IMR-90 (cell line): ENCODE data around the gene NPRL2. TPM values are rescaled to one million over a fixed set of nuclear protein-coding genes. Genes with fewer than 3 reads are reported as not detected.

Experiments
- ATAC-seq: fragments of 200-7000 bp; cut with Tn5 transposase; 2 replicates; pipeline ENCODE4 v1.9.1; 2020; ENCODE audit warnings: low read depth, mild to moderate bottlenecking, moderate library complexity
- BruUV-seq: library from RNA; stranded (reverse); fragments of 400-500 nt; replicated peaks from 2 replicates; lab custom pipeline; 2021; lab: Mats Ljungman, UMichigan
- CTCF ChIA-PET: fragments of 300-600 bp; formaldehyde crosslinking; extraction: SDS; loops from one replicate; lab custom pipeline; 2021; ENCODE audit warnings: antibody characterized with exemption; lab: Yijun Ruan, JAX
- POLR2A ChIA-PET: fragments of 300-600 bp; sonication (Branson Sonifier 250); formaldehyde crosslinking; loops from one replicate; lab custom pipeline; 2022; ENCODE audit warnings: antibody characterized with exemption; ENCODE audit not compliant: unreplicated experiment; lab: Charles Lee
- DNase-seq: peaks from one replicate; pipeline ENCODE4 v3.0.0; 2013
- H2AFZ ChIP-seq: replicated peaks from 2 replicates; pipeline ENCODE3; 2013; ENCODE audit warnings: low read length, mild to moderate bottlenecking; ENCODE audit not compliant: poor library complexity
- H2AK5ac ChIP-seq: 2 replicates; pipeline ENCODE4 v1.6.1; 2013; ENCODE audit warnings: low read depth, low read length, inconsistent platforms
- H2AK9ac ChIP-seq: replicated peaks from 2 replicates; pipeline ENCODE3; 2013; ENCODE audit warnings: mild to moderate bottlenecking, low read depth, low read length, moderate library complexity; ENCODE audit not compliant: poor library complexity
- H2BK120ac ChIP-seq: 2 replicates; pipeline ENCODE4 v1.6.1; 2013; ENCODE audit warnings: low read depth, low read length, inconsistent platforms
- H2BK15ac ChIP-seq: 3 replicates; pipeline ENCODE4 v1.6.1; 2013; ENCODE audit warnings: low read depth, low read length, inconsistent platforms
- H2BK20ac ChIP-seq: 2 replicates; pipeline ENCODE4 v1.6.1; 2013; ENCODE audit warnings: low read depth, mild to moderate bottlenecking, inconsistent platforms, low read length, moderate library complexity
- H2BK5ac ChIP-seq: 2 replicates; pipeline ENCODE4 v1.6.1; 2013; ENCODE audit warnings: mild to moderate bottlenecking, low read depth, low read length, inconsistent platforms; ENCODE audit not compliant: poor library complexity, severe bottlenecking
- H3K14ac ChIP-seq: replicated peaks from 2 replicates; pipeline ENCODE4 v1.6.1; 2013; ENCODE audit warnings: low read depth, low read length, inconsistent platforms
- H3K18ac ChIP-seq: 2 replicates; pipeline ENCODE4 v1.6.1; 2013; ENCODE audit warnings: low read depth, low read length, control low read depth
- H3K23ac ChIP-seq: 2 replicates; pipeline ENCODE4 v1.6.1; 2013; ENCODE audit warnings: low read depth, low read length, inconsistent platforms
- H3K27ac ChIP-seq: 2 replicates; pipeline ENCODE4 v1.5.1; 2013; ENCODE audit warnings: mild to moderate bottlenecking, control low read depth, low read length; ENCODE audit not compliant: insufficient read depth
- H3K27me3 ChIP-seq: 2 replicates; pipeline ENCODE4 v1.6.1; 2013; ENCODE audit warnings: low read length; ENCODE audit not compliant: control insufficient read depth, insufficient read depth
- H3K36me3 ChIP-seq: 2 replicates; pipeline ENCODE4 v1.6.1; 2013; ENCODE audit warnings: low read length, mixed read lengths; ENCODE audit not compliant: control insufficient read depth, insufficient read depth
- H3K4ac ChIP-seq: 2 replicates; pipeline ENCODE4 v1.6.1; 2013; ENCODE audit warnings: low read depth, low read length, inconsistent platforms
- H3K4me1 ChIP-seq: 2 replicates; pipeline ENCODE4 v1.6.1; 2013; ENCODE audit warnings: low read length, mixed read lengths; ENCODE audit not compliant: control insufficient read depth, insufficient read depth
- H3K4me2 ChIP-seq: 2 replicates; pipeline ENCODE4 v1.6.1; 2013; ENCODE audit warnings: low read depth, mild to moderate bottlenecking, control low read depth, low read length, moderate library complexity
- H3K4me3 ChIP-seq: 2 replicates; pipeline ENCODE4 v1.5.1; 2013; ENCODE audit warnings: low read depth, mild to moderate bottlenecking, control low read depth, low read length, moderate library complexity; ENCODE audit not compliant: insufficient read depth
- H3K56ac ChIP-seq: 2 replicates; pipeline ENCODE4 v1.6.1; 2013; ENCODE audit warnings: low read length, inconsistent platforms; ENCODE audit not compliant: insufficient read depth; ENCODE audit errors: extremely low read depth
- H3K79me1 ChIP-seq, 2 experiments: 2 replicates each; pipeline ENCODE4 v1.6.1; 2013; ENCODE audit warnings: low read length in 2 of 2, inconsistent platforms in 1 of 2, low read depth in 1 of 2
- H3K9ac ChIP-seq: 2 replicates; pipeline ENCODE4 v1.6.1; 2013; ENCODE audit warnings: low read depth, low read length, control low read depth
- H3K9me1 ChIP-seq: 2 replicates; pipeline ENCODE4 v1.6.1; 2013; ENCODE audit warnings: low read length, inconsistent platforms; ENCODE audit not compliant: insufficient read depth
- H3K9me3 ChIP-seq: 2 replicates; pipeline ENCODE4 v1.6.1; 2013; ENCODE audit warnings: low read length; ENCODE audit not compliant: control insufficient read depth, insufficient read depth
- H4K20me1 ChIP-seq: 2 replicates; pipeline ENCODE4 v1.6.1; 2013; ENCODE audit warnings: low read length, inconsistent platforms; ENCODE audit not compliant: insufficient read depth
- H4K5ac ChIP-seq: 2 replicates; pipeline ENCODE4 v1.6.1; 2013; ENCODE audit warnings: mild to moderate bottlenecking, low read depth, low read length, control low read depth
- H4K8ac ChIP-seq, 2 experiments: 2 replicates each; pipeline ENCODE4 v1.6.1; 2013; ENCODE audit warnings: low read depth in 2 of 2, low read length in 2 of 2, control low read depth in 1 of 2, inconsistent platforms in 1 of 2
- H4K91ac ChIP-seq: 2 replicates; pipeline ENCODE4 v1.6.1; 2013; ENCODE audit warnings: low read depth, low read length, inconsistent platforms; ENCODE audit not compliant: insufficient read depth
- BHLHE40 ChIP-seq: fragments of 150-350 bp; IDR thresholded peaks from 2 replicates; pipeline ENCODE4 v1.6.1; 2016; ENCODE audit warnings: mild to moderate bottlenecking, low read depth, low read length
- CEBPB ChIP-seq: IDR thresholded peaks from 2 replicates; pipeline ENCODE4 v1.6.1; 2012; ENCODE audit warnings: low read depth, low read length, improper control_type of control experiment
- CHD1 ChIP-seq: IDR thresholded peaks from 2 replicates; pipeline ENCODE4 v1.6.1; 2012; ENCODE audit warnings: low read depth, low read length, improper control_type of control experiment
- FOS ChIP-seq: fragments of 150-350 bp; IDR thresholded peaks from 2 replicates; pipeline ENCODE4 v1.6.1; 2016; ENCODE audit warnings: low read depth, low read length
- MAFK ChIP-seq: IDR thresholded peaks from 2 replicates; pipeline ENCODE4 v1.6.1; 2012; ENCODE audit warnings: low read depth, low read length, improper control_type of control experiment
- MAZ ChIP-seq: IDR thresholded peaks from 2 replicates; pipeline ENCODE4 v1.6.1; 2012; ENCODE audit warnings: low read depth, mild to moderate bottlenecking, low read length, improper control_type of control experiment, moderate library complexity, borderline replicate concordance
- MXI1 ChIP-seq: IDR thresholded peaks from 2 replicates; pipeline ENCODE4 v1.6.1; 2012; ENCODE audit warnings: low read depth, mild to moderate bottlenecking, low read length, moderate library complexity, borderline replicate concordance
- POLR2A ChIP-seq: IDR thresholded peaks from 2 replicates; pipeline ENCODE4 v1.6.1; 2012; ENCODE audit warnings: mild to moderate bottlenecking, low read depth, low read length
- RAD21 ChIP-seq: IDR thresholded peaks from 2 replicates; pipeline ENCODE4 v1.6.1; 2012; ENCODE audit warnings: low read length, improper control_type of control experiment
- RCOR1 ChIP-seq: IDR thresholded peaks from 2 replicates; pipeline ENCODE4 v1.6.1; 2012; ENCODE audit warnings: mild to moderate bottlenecking, low read length, improper control_type of control experiment; ENCODE audit not compliant: insufficient replicate concordance
- RFX5 ChIP-seq: IDR thresholded peaks from 2 replicates; pipeline ENCODE4 v1.8.0; 2012; ENCODE audit warnings: low read depth, mild to moderate bottlenecking, low read length, moderate library complexity
- SMC3 ChIP-seq: fragments of 150-350 bp; IDR thresholded peaks from 2 replicates; pipeline ENCODE4 v1.6.1; 2016; ENCODE audit warnings: low read depth, mild to moderate bottlenecking, antibody characterized with exemption, low read length, moderate library complexity
- USF2 ChIP-seq: fragments of 150-350 bp; IDR thresholded peaks from 2 replicates; pipeline ENCODE4 v1.6.1; 2017; ENCODE audit warnings: mild to moderate bottlenecking, antibody characterized with exemption, low read length, low read depth
- WGBS, 2 experiments: methylation state at CpG; one replicate each; pipeline versions ENCODE4 v1.1.5 to v1.1.7; 2013; ENCODE audit warnings: missing lambda C conversion rate in 2 of 2; ENCODE audit not compliant: insufficient read length in 1 of 2; ENCODE audit errors: extremely low coverage in 2 of 2; 5-methylcytosine and 5-hydroxymethylcytosine counted together
- dilution Hi-C: fragments of 300-500 bp; cut with HindIII; formaldehyde crosslinking; loops from one replicate; pipeline ENCODE4 v1.14.3; 2018; ENCODE audit warnings: low sequenced_read_pairs; ENCODE audit not compliant: unreplicated experiment
- in situ Hi-C: fragments of 300-500 bp; cut with MboI; formaldehyde crosslinking; loops from 3 replicates; pipeline ENCODE4 v1.14.3; 2019; ENCODE audit warnings: low sequenced_read_pairs, inconsistent platforms, mixed read lengths
- intact Hi-C: fragments of 100-400 bp; cut with micrococcal nuclease; formaldehyde crosslinking; loops from 2 replicates; pipeline ENCODE4 v1.10.0; 2022
- polyA plus RNA-seq, 3 experiments: library from polyadenylated mRNA; depleted of rRNA; stranded (reverse); fragments of >200 nt; gene quantifications; 2 replicates each; pipeline ENCODE4 v1.2.3, GENCODE V29; 2012; ENCODE audit warnings: low replicate concordance in 1 of 3
- total RNA-seq: library from RNA; depleted of rRNA; stranded (reverse); fragments of >200 nt; gene quantifications from 2 replicates; pipeline ENCODE4 v1.2.3, GENCODE V29; 2012
- TF ChIP-seq, protein P1 (sequence below): fragments of 150-350 bp; IDR thresholded peaks from 2 replicates; pipeline ENCODE4 v1.6.1; 2016; ENCODE audit warnings: low read depth, mild to moderate bottlenecking, low read length, moderate library complexity, borderline replicate concordance
- TF ChIP-seq, protein P2 (sequence below): conservative IDR thresholded peaks from 2 replicates; pipeline ENCODE4 v1.5.1; 2012; ENCODE audit warnings: mild to moderate bottlenecking, low read depth, low read length, improper control_type of control experiment

NPRL2 gene
- total and polyA plus RNA-seq, 2 of the 4 experiments (the other 2 are of a cell fraction) = 38.3 to 38.7 TPM

DNA sequence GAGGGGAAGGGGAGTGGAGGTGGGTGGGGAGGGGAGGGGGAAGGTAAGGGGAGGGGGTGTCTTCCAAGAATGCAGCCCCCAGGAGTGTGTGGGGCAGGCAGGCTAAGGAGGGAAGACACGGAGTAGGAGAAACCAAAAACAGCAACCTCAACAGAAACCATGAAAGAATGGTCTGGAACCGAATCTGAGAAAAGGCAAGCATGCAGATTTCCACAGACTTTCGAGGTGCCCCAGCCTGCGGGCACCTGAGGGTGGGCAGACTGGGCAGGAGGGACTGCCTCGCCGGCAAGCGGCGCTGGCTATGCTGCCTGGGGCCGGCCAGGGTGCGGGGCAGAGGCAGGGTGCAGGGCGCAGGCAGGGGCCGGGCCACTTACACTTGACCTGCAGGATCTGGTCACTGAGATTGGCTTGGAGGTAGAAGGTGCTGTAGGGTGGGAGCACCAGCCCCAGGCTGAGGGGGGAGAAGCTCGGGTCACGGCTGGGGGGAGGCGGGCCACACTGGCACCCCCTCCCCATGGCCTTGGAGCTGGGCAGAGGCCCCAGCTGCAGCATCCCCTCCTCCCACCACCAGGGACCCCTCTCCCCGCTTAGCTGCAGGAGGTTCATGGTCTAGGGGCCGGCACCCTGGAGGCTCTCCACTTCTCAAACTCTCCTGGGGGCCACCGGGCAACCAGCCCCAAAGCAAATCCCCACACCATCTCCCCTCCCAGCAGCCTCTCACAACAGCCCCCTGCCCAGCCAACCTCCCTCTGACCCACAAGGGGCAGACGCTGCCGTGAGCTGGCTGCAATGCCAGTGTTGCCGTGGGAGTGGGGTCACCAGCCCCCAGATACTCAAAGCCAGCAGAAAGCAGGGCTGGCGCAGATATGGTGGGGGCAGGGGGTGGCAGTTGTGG, 24.0 kb upstream of the NPRL2 start:
- WGBS, 2 experiments = 56% methylated on average over 4 of the region's 22 CpGs; no CpG with 5 or more reads in 1 of the 2 experiments
- Histone ChIP-seq H3K4me3 (no peak overlapping the region), H3K4me2 (no peak overlapping the region), H2BK20ac (no peak overlapping the region), H4K20me1 (no peaks in the 10 kb centered on the region), H4K91ac (no peak overlapping the region), H3K9me3 (no peaks in the 10 kb centered on the region), H3K27me3 (peaks cover 42% of the 10 kb centered on the region), H3K36me3 (no peaks in the 10 kb centered on the region), H2BK15ac (no peak overlapping the region), H3K23ac (no peak overlapping the region), H2AK9ac (no peak overlapping the region), H3K9ac (no peak overlapping the region), H4K8ac (no peak overlapping the region), H2BK120ac (no peak overlapping the region), H3K14ac (no peak overlapping the region), H3K56ac (no peak overlapping the region), H3K79me1 (no peaks in the 10 kb centered on the region), H2BK5ac (no peak overlapping the region), H3K18ac (no peak overlapping the region), H4K5ac (no peak overlapping the region), H3K9me1 (no peaks in the 10 kb centered on the region), H2AK5ac (no peak overlapping the region), H2AFZ (no peak overlapping the region), H3K4me1 (no peaks in the 10 kb centered on the region), H3K27ac (no peak overlapping the region), H3K4ac (no peak overlapping the region)
- DNase-seq (no peak), ATAC-seq (no peak)
- dilution Hi-C loops (no loop called here), intact Hi-C loops (no loop called here), in situ Hi-C loops (no loop called here)
- POLR2A ChIA-PET = no interaction called here
- BruUV-seq = no TSS peak
- CTCF ChIA-PET = no interaction called here
- TF ChIP-seq, protein P1, sequence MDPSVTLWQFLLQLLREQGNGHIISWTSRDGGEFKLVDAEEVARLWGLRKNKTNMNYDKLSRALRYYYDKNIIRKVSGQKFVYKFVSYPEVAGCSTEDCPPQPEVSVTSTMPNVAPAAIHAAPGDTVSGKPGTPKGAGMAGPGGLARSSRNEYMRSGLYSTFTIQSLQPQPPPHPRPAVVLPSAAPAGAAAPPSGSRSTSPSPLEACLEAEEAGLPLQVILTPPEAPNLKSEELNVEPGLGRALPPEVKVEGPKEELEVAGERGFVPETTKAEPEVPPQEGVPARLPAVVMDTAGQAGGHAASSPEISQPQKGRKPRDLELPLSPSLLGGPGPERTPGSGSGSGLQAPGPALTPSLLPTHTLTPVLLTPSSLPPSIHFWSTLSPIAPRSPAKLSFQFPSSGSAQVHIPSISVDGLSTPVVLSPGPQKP = no peak
- TF ChIP-seq FOS (no peak), MAZ (no peak), CEBPB (no peak), RFX5 (no peak), MXI1 (no peak), MAFK (no peak), RCOR1 (no peak), USF2 (no peak), CHD1 (no peak), POLR2A (no peak), BHLHE40 (no peak), RAD21 (no peak), SMC3 (no peak)
- TF ChIP-seq, protein P2, sequence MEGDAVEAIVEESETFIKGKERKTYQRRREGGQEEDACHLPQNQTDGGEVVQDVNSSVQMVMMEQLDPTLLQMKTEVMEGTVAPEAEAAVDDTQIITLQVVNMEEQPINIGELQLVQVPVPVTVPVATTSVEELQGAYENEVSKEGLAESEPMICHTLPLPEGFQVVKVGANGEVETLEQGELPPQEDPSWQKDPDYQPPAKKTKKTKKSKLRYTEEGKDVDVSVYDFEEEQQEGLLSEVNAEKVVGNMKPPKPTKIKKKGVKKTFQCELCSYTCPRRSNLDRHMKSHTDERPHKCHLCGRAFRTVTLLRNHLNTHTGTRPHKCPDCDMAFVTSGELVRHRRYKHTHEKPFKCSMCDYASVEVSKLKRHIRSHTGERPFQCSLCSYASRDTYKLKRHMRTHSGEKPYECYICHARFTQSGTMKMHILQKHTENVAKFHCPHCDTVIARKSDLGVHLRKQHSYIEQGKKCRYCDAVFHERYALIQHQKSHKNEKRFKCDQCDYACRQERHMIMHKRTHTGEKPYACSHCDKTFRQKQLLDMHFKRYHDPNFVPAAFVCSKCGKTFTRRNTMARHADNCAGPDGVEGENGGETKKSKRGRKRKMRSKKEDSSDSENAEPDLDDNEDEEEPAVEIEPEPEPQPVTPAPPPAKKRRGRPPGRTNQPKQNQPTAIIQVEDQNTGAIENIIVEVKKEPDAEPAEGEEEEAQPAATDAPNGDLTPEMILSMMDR = no peak
